GM18519 (cell line): ENCODE measurements around the gene SCFD2.
"Not testable (repeated sequence)": the region's sequence is repeated elsewhere in the genome, so short reads cannot be mapped to it uniquely, and the experiment has no call there.

Experiments used
- ATAC-seq: cut with Tn5 transposase; IDR thresholded peaks from one replicate; pipeline ENCODE4 v1.9.1; 2021; ENCODE audit warnings: mild to moderate bottlenecking, moderate library complexity; ENCODE audit not compliant: unreplicated experiment, low FRiP score

The SCFD2 gene

GRCh38 chr4:53000560-53000959 lies 365.3 kb downstream of the SCFD2 start:
- ATAC-seq: no peak

- no peak for ATAC-seq
Observed at GRCh38 chr4:52999626-53000025, 366.2 kb downstream of the SCFD2 start.

- ATAC-seq: no peak
Observed at GRCh38 chr4:52998413-52998812, 367.4 kb downstream of the SCFD2 start.

GRCh38 chr4:52997132-52997416 lies 368.8 kb downstream of the SCFD2 start:
- no peak for ATAC-seq

- no peak for ATAC-seq
Observed at GRCh38 chr4:52996261-52997131, 369.4 kb downstream of the SCFD2 start.

GRCh38 chr4:52995360-52996030 lies 370.4 kb downstream of the SCFD2 start:
- no peak for ATAC-seq

GRCh38 chr4:52994567-52994966 lies 371.3 kb downstream of the SCFD2 start:
- no peak for ATAC-seq

GRCh38 chr4:52993771-52994170 lies 372.1 kb downstream of the SCFD2 start:
- ATAC-seq: no peak

GRCh38 chr4:52992551-52992950 lies 373.3 kb downstream of the SCFD2 start:
- ATAC-seq: not testable (repeated sequence)

- ATAC-seq: no peak
Observed at GRCh38 chr4:52991472-52991871, 374.4 kb downstream of the SCFD2 start.

- ATAC-seq: no peak
Observed at GRCh38 chr4:52990706-52991105, 375.2 kb downstream of the SCFD2 start.

- ATAC-seq: no peak
Observed at GRCh38 chr4:52989865-52990264, 376.0 kb downstream of the SCFD2 start.

GRCh38 chr4:52987392-52988056 lies 378.3 kb downstream of the SCFD2 start:
- ATAC-seq: no peak

GRCh38 chr4:52984462-52984881 lies 381.4 kb downstream of the SCFD2 start:
- ATAC-seq: no peak

- no peak for ATAC-seq
Observed at GRCh38 chr4:52983563-52984303, 382.1 kb downstream of the SCFD2 start.

- no peak for ATAC-seq
Observed at GRCh38 chr4:52982946-52983340, 382.9 kb downstream of the SCFD2 start.

GRCh38 chr4:52982255-52982945 lies 383.5 kb downstream of the SCFD2 start:
- ATAC-seq: no peak

- no peak for ATAC-seq
Observed at GRCh38 chr4:52979821-52980590, 385.9 kb downstream of the SCFD2 start.

GRCh38 chr4:52979020-52979419 lies 386.8 kb downstream of the SCFD2 start:
- no peak for ATAC-seq

GRCh38 chr4:52977252-52977651 lies 388.6 kb downstream of the SCFD2 start:
- ATAC-seq: no peak
